HG03064 (cell line): ENCODE results near the gene TMPRSS6.

Source experiments
- ATAC-seq: cut with Tn5 transposase; IDR thresholded peaks from one replicate; pipeline ENCODE4 v1.9.1; 2021; ENCODE audit warnings: low read depth; ENCODE audit not compliant: unreplicated experiment

TMPRSS6 gene

DNA sequence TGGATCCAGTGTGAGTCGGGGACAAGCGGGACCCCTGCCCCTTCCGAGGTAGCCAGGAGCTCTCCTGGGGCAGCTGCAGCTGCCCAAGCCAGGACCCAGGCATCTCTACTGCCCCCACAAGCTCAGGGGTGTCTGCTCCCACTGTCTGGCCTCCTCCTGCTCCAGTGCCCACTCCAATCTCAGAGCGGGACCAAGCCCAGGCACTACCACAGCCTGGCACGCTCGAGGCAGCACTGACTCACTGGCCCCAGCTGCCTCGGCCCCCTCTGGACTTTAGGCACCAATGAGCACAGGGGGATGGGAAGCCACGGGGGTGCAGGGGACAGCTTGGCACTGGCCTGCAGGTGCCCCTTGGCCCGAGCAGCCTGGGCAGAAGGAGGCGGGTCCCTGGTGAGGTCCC is 32.0 kb upstream of the TMPRSS6 start:
- no peak for ATAC-seq

DNA sequence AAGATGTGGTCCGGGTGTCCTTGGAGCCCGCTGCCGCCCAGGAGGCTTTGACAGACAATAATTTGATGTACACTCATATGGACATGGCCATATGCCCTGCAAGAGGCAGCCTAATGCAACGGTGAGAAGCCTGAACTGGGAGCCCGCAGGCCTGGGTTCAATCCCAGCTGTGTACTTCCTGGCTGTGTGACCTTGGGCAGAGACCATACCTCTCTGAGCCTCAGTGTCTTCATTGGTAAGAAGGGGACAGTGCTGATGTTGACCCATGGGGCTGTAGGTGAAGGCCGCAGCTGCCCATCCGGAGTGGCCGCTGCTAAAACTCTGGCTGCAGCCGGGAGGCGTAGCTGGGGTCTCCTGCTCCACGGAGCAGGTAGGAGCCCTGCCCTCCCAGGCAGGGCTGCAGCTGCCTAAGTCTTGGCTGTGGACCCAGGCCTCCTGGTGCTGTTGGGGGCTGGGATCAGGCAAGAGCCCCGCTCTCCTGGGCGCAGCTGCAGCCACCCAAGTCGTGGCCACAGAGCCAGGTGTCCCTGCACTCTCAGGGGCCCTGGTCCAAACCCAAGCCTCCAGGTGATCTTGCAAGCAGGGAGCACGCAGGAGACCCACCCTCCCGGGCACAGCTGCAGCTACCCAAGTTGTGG is 31.3 kb upstream of the TMPRSS6 start:
- no peak for ATAC-seq

DNA sequence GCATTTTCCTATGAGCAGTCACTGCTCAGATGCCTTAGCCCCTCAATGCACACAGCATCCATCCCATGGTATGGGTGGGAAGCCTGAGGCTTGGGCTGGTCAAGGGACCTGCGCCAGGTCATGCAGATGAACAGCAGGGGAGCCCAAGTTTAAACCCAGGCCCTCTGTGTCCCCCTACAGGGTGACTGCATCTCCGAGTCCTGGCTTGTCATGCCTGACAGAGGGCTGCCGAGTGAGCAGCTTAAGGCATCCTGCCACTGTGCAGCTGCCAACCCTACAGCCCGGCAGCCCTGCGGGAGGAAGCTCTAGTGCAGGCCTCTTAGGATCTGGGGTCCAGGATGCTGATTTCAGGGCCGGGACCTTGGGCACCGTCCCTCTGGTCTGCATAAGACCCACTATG is 30.2 kb upstream of the TMPRSS6 start:
- ATAC-seq: no peak

DNA sequence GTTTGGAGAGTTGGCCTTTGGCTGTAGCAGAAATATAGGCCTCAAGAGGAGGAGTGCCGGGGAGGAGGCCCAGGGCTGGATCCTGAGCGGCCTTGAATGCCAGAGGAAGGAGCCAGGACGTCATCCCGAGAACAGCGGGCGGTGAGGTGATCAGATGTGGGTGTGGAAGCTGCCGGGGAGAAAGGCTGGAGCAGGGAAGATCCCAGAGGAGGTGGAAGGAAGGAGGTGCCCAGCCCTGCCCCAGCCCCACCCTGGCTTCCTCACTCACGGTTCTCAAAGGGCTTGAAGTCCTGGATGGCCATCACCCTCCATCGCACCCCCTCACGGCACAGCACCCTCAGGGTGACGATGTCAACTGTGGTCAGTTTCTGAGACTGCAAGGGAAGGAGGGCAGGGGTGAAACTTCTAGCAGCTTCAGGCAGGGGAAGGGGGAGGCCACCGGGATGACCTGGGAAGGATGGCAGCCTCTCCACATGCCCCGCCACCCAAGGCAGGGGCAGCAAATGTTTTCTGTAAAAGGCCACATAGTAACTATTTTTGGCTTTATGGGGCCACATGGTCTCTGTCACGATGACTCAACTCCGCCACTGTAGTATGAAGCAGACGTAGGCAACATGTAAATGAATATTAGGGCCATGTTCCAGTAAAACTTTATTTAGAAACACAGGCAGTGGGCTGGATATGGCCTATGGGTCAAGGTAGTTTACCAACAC is 29.5 kb upstream of the TMPRSS6 start:
- no peak for ATAC-seq

- no peak for ATAC-seq
Measured at GRCh38 chr22:37137903-37138665, 28.6 kb upstream of the TMPRSS6 start.

GRCh38 chr22:37137131-37137530 is 27.6 kb upstream of the TMPRSS6 start:
- no peak for ATAC-seq

GRCh38 chr22:37135023-37135422 is 25.5 kb upstream of the TMPRSS6 start:
- ATAC-seq: no peak

- no peak for ATAC-seq
Measured at GRCh38 chr22:37133304-37134018, 23.9 kb upstream of the TMPRSS6 start.

DNA sequence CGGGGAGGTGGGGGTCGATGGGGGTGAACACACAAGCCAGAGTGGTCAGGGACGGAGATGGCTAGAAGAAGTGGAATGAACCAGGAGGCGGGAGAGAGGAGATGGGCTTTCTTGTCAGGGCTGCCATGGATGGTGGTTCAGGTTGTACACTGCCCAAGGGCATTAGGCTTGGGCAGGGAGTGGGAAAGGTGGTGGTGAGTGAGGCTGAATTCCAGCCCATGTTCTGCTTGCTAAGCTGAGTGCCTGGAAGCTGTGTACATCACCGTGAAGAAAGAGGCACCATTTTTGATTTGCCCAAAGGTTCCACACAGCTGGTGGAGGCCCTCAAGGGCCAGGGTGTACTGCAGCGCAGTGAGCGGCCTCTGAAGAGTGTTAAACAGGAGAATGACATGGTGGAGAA is 23.3 kb upstream of the TMPRSS6 start:
- ATAC-seq: no peak

GRCh38 chr22:37129866-37130441 is 20.4 kb upstream of the TMPRSS6 start:
- no peak for ATAC-seq

DNA sequence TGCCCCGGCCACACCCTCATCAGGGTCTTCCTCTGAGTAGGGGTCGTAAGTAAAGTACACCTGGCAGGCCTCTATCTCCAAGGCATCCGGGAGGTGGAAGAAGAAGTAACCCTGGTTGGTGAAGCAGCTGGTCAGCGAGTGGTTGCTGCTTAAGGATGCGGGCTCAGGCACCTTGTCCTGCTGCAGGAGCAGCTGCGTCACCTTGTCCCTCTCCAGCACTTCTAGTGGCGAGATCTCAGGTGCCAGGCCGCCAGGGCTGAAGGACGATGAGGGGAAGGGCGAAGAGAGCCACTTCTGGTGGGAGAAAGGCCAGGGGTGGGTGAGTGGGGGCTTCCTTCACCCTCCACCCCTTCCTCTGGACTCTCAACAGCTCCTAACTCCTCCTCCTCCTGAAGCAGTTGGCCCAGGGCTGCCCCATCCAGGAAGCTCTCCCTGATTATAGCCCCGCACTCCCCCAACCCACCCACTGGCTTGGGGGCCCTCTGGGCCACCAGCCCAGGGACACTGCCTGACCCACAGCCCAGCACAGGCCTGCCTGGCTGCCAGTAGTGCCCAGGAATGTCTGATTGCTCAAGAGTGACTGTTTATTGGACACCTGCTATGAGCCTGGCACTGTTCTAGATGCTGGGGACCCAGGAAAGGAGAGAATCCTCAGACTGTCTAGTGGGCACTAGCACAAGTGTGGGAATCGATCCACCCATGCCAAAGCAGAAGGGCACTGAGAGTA is 19.2 kb upstream of the TMPRSS6 start:
- ATAC-seq: no peak

GRCh38 chr22:37127350-37127878 is 17.9 kb upstream of the TMPRSS6 start:
- no peak for ATAC-seq

GRCh38 chr22:37126882-37127281 is 17.4 kb upstream of the TMPRSS6 start:
- no peak for ATAC-seq

GRCh38 chr22:37126383-37126782 is 16.9 kb upstream of the TMPRSS6 start:
- ATAC-seq: no peak

DNA sequence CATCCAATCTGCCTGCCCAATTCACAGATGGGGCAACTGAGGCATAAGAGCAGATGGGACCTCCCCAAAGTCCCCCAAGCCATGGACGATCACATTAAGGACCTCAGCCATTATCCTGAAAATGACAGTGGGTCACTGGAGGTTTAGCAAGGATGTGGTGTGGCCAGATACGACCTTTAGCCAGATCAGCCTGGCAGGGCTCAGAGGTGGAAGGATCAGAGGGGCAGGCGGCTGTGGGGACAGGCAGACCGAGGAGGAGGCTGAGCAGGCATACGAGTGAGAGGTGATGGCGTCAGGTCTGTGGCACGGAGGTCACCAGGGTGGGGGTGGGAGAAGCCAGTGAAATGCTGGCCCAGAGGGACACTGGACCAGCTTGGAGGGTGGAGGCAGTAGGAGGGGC is 14.1 kb upstream of the TMPRSS6 start:
- ATAC-seq: no peak

- ATAC-seq: no peak
Measured at GRCh38 chr22:37122598-37123180, 13.2 kb upstream of the TMPRSS6 start.

GRCh38 chr22:37121887-37122591 is 12.5 kb upstream of the TMPRSS6 start:
- ATAC-seq: peak; percentile 72

DNA sequence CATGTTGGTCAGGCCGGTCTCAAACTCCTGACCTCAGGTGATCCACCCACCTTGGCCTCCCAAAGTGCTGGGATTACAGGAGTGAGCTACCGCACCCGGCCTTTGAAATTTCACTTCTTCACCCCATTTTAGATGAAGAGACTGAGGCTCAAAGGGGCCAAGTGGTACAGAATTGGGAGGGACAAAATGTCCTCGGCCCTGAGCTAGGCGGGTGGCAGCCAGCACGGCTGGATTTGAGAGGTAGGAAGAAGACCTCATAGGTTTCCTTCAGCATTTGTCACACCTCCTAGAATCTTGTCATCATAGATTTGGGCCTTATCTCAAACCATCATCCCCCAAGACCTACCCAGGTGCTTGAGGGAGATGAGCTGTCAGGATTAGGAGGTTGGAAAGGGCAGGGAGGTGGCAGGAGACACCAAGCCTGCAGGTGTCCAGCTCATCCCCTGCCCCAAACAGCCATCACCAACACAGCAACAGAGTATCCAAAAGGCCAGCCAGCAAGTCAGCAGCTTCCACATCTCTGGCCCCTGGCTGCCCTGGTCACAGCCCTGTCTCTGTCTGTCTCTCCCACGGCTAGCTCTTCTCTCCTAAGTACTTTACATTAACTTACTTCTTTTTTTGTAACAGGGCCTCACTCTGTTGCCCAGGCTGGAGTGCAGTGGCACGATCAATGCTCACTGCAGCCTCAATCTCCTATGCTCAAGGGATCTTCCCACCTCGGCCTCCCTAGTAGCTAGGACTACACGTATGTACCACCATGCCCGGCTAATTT is 11.2 kb upstream of the TMPRSS6 start:
- ATAC-seq: no peak
